Liver (tissue), 3 donors: Measurements from ENCODE around the gene NMB.

Experiments used
- YY1 ChIP-seq: IDR thresholded peaks from 2 replicates; pipeline ENCODE4 v1.6.1; 2016; ENCODE audit warnings: antibody characterized with exemption, mild to moderate bottlenecking
- TF ChIP-seq, protein P1 (sequence below): fragments of 150-350 bp; IDR thresholded peaks from 2 replicates; pipeline ENCODE4 v1.5.1; 2017; ENCODE audit warnings: improper control_type of control experiment, low read depth, low read length; ENCODE audit not compliant: missing input control
- TF ChIP-seq, protein P2 (sequence below): IDR thresholded peaks from 2 replicates; pipeline ENCODE4 v1.6.1; 2016; ENCODE audit warnings: antibody characterized with exemption
- donor health status: healthy.
- donor health status: healthy.

DNA sequence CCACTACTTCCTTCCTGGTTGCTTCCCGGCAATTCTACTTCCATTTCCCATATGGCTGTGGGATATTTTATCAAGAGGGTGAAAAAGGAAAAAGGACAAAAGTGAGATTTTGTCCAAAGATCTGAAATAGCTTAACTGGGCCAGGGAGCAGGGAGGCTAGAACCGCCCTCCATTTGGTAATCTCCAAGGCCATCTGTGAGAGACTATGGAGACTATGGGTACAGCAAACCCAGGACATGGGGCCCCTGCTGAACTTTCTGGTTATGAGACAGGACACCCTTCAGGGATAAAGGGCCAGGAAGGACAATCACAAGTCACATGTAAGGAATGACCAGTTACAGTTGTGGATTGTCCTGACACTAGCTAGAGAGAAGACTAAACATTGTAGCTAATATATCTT lies 32.9 kb downstream of the NMB start:
- TF ChIP-seq, protein P1, sequence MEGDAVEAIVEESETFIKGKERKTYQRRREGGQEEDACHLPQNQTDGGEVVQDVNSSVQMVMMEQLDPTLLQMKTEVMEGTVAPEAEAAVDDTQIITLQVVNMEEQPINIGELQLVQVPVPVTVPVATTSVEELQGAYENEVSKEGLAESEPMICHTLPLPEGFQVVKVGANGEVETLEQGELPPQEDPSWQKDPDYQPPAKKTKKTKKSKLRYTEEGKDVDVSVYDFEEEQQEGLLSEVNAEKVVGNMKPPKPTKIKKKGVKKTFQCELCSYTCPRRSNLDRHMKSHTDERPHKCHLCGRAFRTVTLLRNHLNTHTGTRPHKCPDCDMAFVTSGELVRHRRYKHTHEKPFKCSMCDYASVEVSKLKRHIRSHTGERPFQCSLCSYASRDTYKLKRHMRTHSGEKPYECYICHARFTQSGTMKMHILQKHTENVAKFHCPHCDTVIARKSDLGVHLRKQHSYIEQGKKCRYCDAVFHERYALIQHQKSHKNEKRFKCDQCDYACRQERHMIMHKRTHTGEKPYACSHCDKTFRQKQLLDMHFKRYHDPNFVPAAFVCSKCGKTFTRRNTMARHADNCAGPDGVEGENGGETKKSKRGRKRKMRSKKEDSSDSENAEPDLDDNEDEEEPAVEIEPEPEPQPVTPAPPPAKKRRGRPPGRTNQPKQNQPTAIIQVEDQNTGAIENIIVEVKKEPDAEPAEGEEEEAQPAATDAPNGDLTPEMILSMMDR = no peak
- no peak for TF ChIP-seq YY1
- TF ChIP-seq, protein P2, sequence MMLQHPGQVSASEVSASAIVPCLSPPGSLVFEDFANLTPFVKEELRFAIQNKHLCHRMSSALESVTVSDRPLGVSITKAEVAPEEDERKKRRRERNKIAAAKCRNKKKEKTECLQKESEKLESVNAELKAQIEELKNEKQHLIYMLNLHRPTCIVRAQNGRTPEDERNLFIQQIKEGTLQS = no peak
